Activated T-cell treated with anti-CD3 and anti-CD28 coated beads, Interleukin-2, amount 50 U/mL, for 72 hours (primary cell): Measurements from ENCODE around the gene CDCA3. TPM values are rescaled to one million over a fixed set of nuclear protein-coding genes. Genes with fewer than 3 reads are reported as not detected.

Source experiments
- ATAC-seq, 2 donors: fragments of 150-1000 bp; cut with Tn5 transposase; replicated peaks in 1 of 2; 2 replicates each; pipeline ENCODE4 v1.10.0; 2021; ENCODE audit warnings: moderate library complexity in 2 of 2, mild to moderate bottlenecking in 1 of 2
- DNase-seq, 2 donors: peaks; one replicate each; pipeline ENCODE4 v3.0.0; 2021 to 2022; ENCODE audit warnings: mixed read lengths in 1 of 2
- H3K27ac Mint-ChIP-seq: one replicate; pipeline ENCODE4 v1.8.0; 2022; ENCODE audit warnings: mild to moderate bottlenecking, moderate library complexity, mixed read lengths
- H3K27me3 Mint-ChIP-seq: one replicate; pipeline ENCODE4 v1.8.0; 2022; ENCODE audit warnings: low read depth, mixed read lengths
- H3K36me3 Mint-ChIP-seq, 2 donors: one replicate each; pipeline ENCODE4 v1.8.0; 2022; ENCODE audit warnings: mixed read lengths in 2 of 2, mild to moderate bottlenecking in 1 of 2; ENCODE audit not compliant: insufficient read depth in 2 of 2
- H3K4me1 Mint-ChIP-seq: one replicate; pipeline ENCODE4 v1.8.0; 2022; ENCODE audit warnings: low read depth, mixed read lengths
- H3K4me3 Mint-ChIP-seq, 2 donors: one replicate each; pipeline ENCODE4 v1.8.0; 2022; ENCODE audit warnings: mild to moderate bottlenecking in 2 of 2, mixed read lengths in 2 of 2, moderate library complexity in 2 of 2
- H3K9me3 Mint-ChIP-seq, 2 donors: one replicate each; pipeline ENCODE4 v1.8.0; 2022; ENCODE audit warnings: mixed read lengths in 2 of 2
- total RNA-seq, 2 donors: library from RNA; stranded (reverse); gene quantifications; one replicate each; pipeline ENCODE4 v1.2.3, GENCODE V29; 2022

CDCA3 gene
- total RNA-seq, 2 donors from 2014 or later: 67.7 to 94.8 TPM

DNA sequence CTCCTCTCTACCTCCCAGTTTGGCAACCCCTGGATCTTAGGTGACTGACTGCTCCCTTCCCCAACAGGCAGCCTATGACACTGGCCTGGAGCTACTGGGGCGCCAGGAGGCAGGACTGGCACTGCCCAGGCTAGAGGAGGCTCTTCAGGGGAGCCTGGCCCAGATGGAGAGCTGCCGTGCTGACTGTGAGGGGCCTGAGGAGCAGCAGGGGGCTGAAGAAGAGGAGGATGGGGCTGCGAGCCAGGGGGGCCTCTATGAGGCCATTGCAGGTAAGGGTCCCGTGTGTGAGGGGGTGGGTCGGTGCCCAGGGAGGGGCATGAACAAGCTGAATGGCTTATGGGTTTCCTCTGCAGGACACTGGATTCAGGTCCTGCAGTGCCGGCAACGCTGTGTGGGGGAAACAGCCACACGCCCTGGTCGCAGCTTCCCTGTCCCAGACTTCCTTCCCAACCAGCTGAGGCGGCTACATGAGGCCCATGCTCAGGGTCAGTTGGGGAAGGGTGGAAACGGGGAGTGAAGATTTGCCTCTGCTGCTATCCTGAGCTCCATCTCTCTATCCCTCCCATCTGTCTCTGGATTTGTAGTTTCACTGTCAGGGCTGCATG is 20.7 kb downstream of the CDCA3 start:
- DNase-seq (no peak), ATAC-seq (no peak)
- Mint-ChIP-seq H3K4me3 (no peak overlapping the region), H3K4me1 (peaks cover 36% of the 10 kb centered on the region), H3K27ac (no peak overlapping the region), H3K9me3 (no peaks in the 10 kb centered on the region), H3K36me3 (peaks cover 0 to 3% of the 10 kb centered on the region in 2 donors), H3K27me3 (peaks cover 47% of the 10 kb centered on the region)

DNA sequence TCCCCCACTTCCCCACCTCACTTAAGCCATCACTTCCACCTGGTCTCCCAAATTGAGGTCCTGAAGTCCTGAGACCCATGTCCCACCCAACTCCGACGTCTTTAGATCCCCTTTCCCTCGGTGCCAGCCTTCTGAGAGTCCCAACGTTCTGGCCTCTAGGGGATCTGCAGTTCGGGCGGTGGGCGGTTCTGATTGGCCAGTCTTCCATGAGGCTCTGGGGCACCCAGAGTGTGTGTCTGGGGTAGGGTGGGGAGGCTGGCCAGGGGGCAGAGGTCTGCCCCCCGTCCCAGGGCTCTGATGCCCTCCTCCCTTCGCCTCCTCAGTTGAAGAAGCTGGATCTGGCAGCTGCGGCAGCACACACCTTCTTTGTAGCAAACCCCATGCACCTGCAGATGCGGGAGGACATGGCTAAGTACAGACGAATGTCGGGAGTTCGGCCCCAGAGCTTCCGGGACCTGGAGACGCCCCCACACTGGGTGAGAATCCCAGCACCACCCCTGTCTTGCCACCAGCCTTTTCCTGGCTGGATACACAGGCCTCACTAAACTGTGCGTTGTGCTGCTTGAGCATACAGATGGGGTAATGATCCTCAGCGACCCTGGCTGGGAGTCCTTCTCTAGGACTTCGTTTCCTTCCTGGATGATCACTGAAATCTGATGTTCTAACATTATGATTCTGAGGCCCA is 21.4 kb downstream of the CDCA3 start:
- H3K4me1 Mint-ChIP-seq: peaks cover 35% of the 10 kb centered on the region
- DNase-seq: no peak
- H3K27me3 Mint-ChIP-seq: peaks cover 54% of the 10 kb centered on the region
- peaks cover 0 to 3% of the 10 kb centered on the region in 2 donors for H3K36me3 Mint-ChIP-seq
- ATAC-seq: peak in 1 of 2 donors; percentile 8
- H3K9me3 Mint-ChIP-seq: no peaks in the 10 kb centered on the region
- peak overlapping the region; percentile 86 to 96 for H3K4me3 Mint-ChIP-seq
- no peak overlapping the region for H3K27ac Mint-ChIP-seq

DNA sequence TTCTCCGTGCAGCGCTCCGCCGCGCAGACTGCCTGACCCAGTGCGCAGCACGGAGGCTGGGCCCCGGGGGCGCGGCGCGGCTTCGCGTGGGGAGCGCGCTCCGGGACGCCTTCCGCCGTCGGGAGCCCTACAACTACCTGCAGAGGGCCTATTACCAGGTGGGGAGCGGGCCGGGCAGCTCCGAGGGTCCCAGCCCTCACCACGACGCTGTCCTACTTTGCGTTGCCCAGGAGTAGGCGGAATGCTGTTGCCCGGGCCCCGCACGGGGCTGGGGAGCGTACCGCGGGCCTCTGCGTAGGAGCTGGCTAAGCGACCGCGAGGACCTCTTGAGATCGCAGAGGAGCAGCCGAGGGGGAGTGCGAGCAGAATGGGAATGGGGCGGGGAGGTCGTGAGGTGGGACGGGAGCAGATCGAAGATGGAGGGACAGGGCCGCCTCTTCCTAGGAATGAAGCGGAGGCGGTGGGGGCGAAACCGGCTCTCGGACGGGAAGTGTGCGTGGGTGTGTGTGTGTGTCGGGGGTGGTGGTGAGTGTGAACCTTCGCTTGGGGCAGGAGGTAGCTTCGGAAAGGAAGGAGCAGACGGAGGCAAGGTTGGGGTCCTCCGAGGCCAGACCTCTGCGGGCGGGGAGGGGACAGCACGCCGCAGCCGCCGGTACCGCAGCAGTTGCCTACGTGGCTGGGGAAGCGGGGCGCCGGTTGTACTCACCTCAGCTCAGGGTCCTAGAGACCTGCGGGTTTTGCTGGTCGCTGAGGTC is 22.1 kb downstream of the CDCA3 start:
- H3K9me3 Mint-ChIP-seq: no peaks in the 10 kb centered on the region
- ATAC-seq (peak; percentile 56 to 62), DNase-seq (peak; percentile 54 to 56)
- H3K36me3 Mint-ChIP-seq: peaks cover 0 to 3% of the 10 kb centered on the region in 2 donors
- peaks cover 28% of the 10 kb centered on the region for H3K4me1 Mint-ChIP-seq
- H3K27me3 Mint-ChIP-seq: peaks cover 58% of the 10 kb centered on the region
- H3K4me3 Mint-ChIP-seq: peak overlapping the region; percentile 86 to 96
- peak overlapping the region; percentile 47 for H3K27ac Mint-ChIP-seq

DNA sequence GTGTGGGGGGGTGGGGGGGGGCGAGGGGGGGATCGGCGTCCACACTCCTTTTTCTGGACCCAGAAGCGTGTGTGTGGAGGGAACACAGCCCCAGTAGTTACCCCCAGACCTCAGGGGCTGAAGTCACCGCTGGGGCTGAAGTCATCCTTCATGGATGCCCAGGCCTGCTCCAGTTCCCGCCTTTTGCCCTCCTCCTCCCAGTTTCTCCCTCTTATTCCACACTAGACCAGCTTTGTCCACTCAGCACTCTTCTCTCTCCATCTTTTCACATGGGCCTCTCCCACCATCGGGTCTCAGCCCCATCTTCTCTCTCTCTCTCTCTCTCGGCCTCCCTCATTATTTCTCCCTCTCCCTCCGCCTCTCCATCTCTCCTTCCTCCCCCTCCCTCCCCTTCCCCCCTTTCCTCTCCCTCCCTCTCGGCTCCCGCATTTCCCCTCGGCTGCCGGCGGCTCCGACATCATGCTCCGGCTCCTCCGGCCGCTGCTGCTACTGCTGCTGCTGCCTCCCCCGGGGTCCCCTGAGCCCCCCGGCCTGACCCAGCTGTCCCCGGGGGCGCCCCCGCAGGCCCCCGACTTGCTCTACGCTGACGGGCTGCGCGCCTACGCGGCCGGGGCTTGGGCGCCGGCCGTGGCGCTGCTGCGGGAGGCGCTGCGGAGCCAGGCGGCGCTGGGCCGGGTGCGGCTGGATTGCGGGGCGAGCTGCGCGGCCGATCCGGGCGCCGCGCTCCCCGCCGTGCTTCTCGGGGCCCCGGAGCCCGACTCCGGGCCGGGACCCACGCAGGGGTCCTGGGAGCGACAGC is 22.9 kb downstream of the CDCA3 start, which contains the start of gene P3H3:
P3H3 (plus strand) TSS at position 426 of the 799 bp plus-strand sequence; CDS start at position 460, 34 bp downstream.
- peak within 1 kb of the TSS; percentile 86 to 96 for H3K4me3 Mint-ChIP-seq
- ATAC-seq (peak; percentile 58 to 61), DNase-seq (peak in 1 of 2 donors; percentile 58)
- peaks cover 0 to 3% of the 10 kb centered on the region in 2 donors for H3K36me3 Mint-ChIP-seq
- H3K9me3 Mint-ChIP-seq: no peaks in the 10 kb centered on the region
- peaks cover 59% of the 10 kb centered on the region for H3K27me3 Mint-ChIP-seq
- peaks cover 26% of the 10 kb centered on the region for H3K4me1 Mint-ChIP-seq
- peak within 1 kb of the TSS; percentile 47 for H3K27ac Mint-ChIP-seq

DNA sequence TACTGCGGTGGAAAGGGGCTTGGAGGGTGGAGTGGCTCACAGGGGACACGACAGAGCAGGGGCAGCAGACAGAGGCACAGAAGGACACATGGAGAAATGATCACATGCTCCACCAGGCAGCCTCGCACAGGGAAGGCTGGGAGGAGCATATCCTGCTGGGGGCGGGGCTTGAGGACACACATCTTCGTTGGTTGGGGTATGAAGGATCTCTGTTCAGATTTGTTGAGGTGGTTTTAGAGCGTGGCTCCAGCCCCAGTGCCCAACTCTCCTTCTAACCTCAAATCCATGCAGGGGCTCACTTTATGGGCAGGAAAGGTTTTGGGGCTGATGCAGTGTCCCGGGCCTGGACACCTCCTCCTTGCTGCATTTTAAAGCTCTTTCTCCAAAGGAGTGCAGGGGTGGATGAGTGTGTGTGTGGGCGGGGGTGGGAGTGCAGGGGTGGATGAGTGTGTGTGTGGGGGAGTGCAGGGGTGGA is 23.6 kb downstream of the CDCA3 start:
- Mint-ChIP-seq H3K4me3 (peak overlapping the region; percentile 48 to 72), H3K27me3 (peaks cover 66% of the 10 kb centered on the region), H3K9me3 (no peaks in the 10 kb centered on the region), H3K27ac (no peak overlapping the region), H3K4me1 (peaks cover 26% of the 10 kb centered on the region), H3K36me3 (peaks cover 0 to 3% of the 10 kb centered on the region in 2 donors)
- peak; percentile 51 to 53 for DNase-seq
- ATAC-seq: no peak

DNA sequence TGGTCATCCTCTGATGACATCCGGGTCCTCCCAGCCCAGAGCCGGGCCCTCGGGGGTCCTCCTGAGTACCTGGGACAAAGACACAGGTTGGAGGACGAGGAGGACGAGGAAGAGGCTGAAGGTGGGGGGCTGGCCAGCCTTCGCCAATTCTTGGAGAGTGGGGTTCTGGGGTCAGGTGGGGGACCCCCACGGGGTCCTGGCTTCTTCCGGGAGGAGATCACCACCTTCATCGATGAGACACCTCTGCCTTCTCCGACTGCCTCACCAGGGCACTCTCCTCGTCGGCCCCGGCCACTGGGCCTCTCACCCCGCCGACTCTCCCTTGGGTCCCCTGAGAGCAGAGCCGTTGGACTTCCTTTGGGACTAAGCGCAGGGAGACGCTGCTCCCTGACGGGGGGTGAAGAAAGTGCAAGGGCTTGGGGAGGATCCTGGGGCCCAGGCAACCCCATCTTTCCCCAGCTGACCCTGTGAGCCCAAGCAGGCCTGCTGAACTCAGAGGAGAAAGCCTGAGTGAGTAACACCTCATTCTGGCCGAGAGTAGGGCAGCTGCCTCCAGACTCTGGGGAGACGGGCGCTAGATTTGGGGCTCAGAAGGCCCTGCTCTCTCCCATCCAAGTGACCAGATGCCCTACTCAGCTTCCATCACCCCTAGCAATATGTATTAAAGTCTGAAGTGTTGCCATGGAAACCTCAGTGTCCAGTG is 24.2 kb downstream of the CDCA3 start:
- peaks cover 26% of the 10 kb centered on the region for H3K4me1 Mint-ChIP-seq
- peak overlapping the region; percentile 48 to 72 for H3K4me3 Mint-ChIP-seq
- H3K27me3 Mint-ChIP-seq: peaks cover 72% of the 10 kb centered on the region
- peaks cover 0 to 3% of the 10 kb centered on the region in 2 donors for H3K36me3 Mint-ChIP-seq
- no peaks in the 10 kb centered on the region for H3K9me3 Mint-ChIP-seq
- no peak for DNase-seq
- ATAC-seq: no peak
- no peak overlapping the region for H3K27ac Mint-ChIP-seq

DNA sequence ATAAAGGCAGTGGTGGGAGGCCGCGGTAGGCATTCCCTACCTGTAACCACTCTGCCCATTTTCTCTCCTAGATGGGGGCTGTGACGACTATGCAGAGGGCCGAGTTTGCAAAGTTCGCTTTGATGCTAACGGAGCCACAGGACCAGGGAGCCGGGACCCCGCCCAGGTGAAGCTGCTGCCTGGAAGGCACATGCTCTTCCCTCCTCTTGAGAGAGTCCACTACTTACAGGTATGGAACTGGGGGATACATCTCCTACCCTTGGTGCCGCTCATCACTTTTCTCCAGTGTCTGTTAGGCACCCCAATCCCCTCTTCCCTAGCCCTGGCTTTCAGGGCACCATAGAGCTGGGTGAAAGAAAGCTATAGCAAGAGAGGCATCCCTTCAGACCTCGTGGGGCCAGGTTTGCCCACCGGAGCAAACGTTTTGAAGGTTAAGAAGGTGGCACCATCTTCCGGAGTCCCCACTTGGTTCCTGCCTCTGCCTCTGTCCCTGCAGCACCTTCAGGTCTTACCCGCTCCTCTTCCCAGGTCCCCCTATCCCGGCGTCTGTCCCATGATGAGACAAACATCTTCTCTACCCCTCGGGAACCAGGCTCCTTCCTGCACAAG is 24.9 kb downstream of the CDCA3 start:
- no peak for ATAC-seq
- Mint-ChIP-seq H3K36me3 (peaks cover 0 to 3% of the 10 kb centered on the region in 2 donors), H3K27ac (no peak overlapping the region), H3K27me3 (peaks cover 68% of the 10 kb centered on the region), H3K9me3 (no peaks in the 10 kb centered on the region), H3K4me3 (no peak overlapping the region), H3K4me1 (peaks cover 28% of the 10 kb centered on the region)
- DNase-seq: no peak

DNA sequence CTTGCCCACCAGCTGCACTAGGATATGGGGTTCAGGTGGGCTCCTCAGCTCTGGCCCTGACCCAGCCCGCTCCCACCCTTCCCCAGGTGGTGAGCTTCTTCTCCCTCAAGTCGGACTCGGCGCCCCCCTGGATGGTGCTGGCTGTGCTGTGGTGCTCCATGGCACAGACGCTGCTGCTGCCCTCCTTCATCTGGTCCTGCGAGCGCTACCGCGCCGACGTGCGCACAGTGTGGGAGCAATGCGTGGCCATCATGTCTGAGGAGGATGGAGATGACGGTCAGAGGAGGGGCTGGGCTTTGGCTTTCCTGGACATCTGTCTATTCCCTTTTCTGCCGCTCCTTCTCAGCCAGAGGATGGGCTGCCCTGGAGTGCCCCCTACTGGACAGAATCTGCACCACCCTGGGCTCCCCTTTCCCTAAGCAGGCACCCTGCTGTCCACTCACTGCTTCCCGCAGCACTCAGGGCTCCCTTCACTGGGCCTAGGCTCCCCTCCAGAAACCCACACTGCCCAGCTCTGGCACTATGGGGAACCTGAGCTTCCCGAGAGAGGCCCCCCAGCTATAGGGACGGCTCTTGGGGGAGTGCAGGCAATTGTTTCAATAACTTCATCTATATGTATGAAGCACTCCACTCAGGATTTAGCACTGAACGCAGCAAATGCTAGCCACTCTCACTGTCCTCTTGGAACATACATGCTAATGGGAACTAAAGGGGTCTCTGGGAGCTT is 25.5 kb downstream of the CDCA3 start:
- ATAC-seq: peak; percentile 69 to 72
- peak overlapping the region; percentile 25 to 38 for H3K4me3 Mint-ChIP-seq
- H3K27ac Mint-ChIP-seq: no peak overlapping the region
- DNase-seq: peak; percentile 84 to 90
- peaks cover 61% of the 10 kb centered on the region for H3K27me3 Mint-ChIP-seq
- H3K36me3 Mint-ChIP-seq: peaks cover 0 to 3% of the 10 kb centered on the region in 2 donors
- no peaks in the 10 kb centered on the region for H3K9me3 Mint-ChIP-seq
- peaks cover 35% of the 10 kb centered on the region for H3K4me1 Mint-ChIP-seq

DNA sequence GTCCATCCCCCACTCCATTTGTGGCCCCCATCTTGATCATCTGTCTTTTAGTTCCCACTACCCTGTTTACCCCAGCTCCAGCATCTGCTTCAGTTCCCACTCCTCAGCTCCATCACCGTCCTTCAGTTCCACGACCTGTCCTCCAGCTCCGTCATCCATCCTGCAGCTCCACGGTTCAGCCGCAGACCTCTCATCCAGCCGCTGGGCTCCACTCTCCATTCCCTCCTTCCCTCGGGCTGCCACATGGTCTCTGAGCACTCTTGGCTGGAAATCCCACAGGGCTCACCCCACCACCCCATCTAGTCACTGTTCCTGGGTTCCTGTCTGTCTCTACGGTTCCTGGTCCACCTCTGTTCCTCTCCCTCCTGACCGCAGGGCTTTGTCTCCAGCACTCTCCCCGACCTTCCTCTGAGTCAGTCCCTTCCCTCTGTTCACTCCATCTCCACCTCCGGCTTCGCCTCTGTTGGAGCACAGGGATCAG is 26.1 kb downstream of the CDCA3 start:
- Mint-ChIP-seq H3K4me1 (peaks cover 35% of the 10 kb centered on the region), H3K36me3 (peaks cover 0 to 2% of the 10 kb centered on the region in 2 donors), H3K4me3 (no peak overlapping the region), H3K9me3 (no peaks in the 10 kb centered on the region), H3K27me3 (peaks cover 60% of the 10 kb centered on the region), H3K27ac (no peak overlapping the region)
- DNase-seq (no peak), ATAC-seq (no peak)

DNA sequence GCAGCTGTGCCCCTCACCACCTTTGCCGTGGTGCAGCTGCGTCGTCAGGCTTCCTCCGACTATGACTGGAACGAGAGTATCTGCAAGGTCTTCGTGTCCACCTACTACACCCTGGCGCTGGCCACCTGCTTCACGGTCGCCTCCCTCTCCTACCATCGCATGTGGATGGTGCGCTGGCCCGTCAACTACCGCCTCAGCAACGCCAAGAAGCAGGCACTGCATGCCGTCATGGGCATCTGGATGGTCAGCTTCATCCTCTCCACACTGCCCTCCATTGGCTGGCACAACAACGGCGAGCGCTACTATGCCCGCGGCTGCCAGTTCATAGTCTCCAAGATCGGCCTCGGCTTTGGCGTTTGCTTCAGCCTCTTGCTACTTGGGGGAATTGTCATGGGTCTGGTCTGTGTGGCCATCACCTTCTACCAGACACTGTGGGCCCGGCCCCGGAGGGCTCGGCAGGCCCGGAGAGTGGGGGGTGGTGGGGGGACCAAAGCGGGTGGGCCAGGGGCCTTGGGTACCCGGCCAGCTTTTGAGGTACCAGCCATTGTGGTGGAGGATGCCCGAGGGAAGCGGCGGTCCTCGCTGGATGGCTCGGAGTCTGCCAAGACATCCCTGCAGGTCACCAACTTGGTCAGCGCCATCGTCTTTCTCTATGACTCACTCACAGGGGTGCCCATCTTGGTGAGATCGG is 26.9 kb downstream of the CDCA3 start:
- H3K4me1 Mint-ChIP-seq: peaks cover 30% of the 10 kb centered on the region
- DNase-seq: no peak
- no peaks in the 10 kb centered on the region for H3K9me3 Mint-ChIP-seq
- no peak for ATAC-seq
- no peak overlapping the region for H3K4me3 Mint-ChIP-seq
- peaks cover 59% of the 10 kb centered on the region for H3K27me3 Mint-ChIP-seq
- H3K36me3 Mint-ChIP-seq: peaks cover 0 to 2% of the 10 kb centered on the region in 2 donors
- H3K27ac Mint-ChIP-seq: no peak overlapping the region
